Measurements from ENCODE around the gene SNED1. TPM values are rescaled to one million over a fixed set of nuclear protein-coding genes. Genes with fewer than 3 reads are reported as not detected.
"Not testable (repeated sequence)": the region's sequence is repeated elsewhere in the genome, so short reads cannot be mapped to it uniquely, and the experiment has no call there.

The SNED1 gene
- total RNA-seq, 1 donor from 2014 or later: 3.9 TPM

DNA sequence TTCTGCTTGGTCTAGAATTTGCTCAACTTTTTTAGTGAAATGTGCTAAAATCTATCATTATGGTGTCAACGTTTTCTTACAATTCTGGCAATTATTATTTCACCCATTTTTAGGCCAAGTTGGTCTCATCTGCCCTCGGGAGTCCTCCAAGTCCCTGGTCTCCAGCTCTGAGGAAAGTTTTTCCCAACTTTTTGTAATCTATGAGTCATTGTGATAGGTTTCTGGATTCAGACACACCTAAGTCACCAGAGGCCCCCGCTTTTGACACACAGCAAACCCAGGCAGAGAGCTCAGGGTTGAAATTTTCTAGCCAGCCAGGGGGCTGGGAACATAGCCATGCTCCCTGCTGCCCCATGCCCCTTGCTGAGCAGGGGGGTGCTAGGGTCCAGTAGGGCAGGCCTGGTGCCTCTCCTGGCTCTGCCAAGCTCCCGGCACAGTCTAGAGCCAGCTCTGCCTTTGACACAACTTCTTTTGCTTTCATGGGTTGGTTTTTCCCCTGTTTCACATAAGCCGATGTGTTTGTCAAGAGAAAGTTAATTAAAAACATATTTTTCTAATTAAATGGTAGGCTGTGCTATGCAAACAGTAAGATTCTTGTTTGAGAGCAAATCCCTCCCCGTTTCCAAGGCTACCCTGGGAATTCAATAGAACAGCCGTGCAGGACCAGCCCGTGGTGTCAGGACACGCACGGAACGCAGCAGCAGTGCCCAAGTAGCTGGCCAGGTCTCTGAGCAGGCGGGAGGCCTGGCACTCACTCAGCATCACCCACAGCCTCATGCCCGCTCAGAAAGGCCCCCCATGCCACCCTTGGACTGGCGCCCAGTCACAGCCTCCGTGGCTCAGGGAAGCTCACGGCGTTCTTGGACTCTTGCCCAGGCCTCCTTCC lies 25.5 kb upstream of the SNED1 start:
- peak; percentile 38 for ATAC-seq

- peak; percentile 13 for ATAC-seq
Measured at GRCh38 chr2:240974771-240975572, 23.4 kb upstream of the SNED1 start.

GRCh38 chr2:240975903-240976302 lies 22.5 kb upstream of the SNED1 start:
- ATAC-seq: not testable (repeated sequence)

DNA sequence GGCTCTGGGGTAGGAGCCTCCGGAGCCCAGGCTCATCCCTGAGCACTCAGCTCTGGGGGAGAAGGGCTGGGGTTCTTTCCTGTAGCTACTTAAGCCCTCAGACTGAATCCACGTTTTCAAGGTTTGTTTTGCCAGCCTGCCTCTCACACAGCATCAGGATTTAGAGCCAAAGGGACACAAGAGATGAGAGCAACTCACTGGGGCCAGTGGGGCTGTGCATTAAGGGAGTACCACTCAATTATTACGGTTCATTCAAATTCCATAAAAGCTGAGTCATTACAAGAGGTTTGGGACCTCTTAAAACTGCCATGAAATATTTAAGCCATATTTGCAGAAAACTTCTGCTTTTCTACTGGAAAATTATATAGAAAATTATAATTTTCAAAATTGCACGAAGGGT lies 17.1 kb upstream of the SNED1 start:
- ATAC-seq: no peak

- no peak for ATAC-seq
Measured at GRCh38 chr2:240981871-240982800, 16.3 kb upstream of the SNED1 start.

- peak; percentile 10 for ATAC-seq
Measured at GRCh38 chr2:240982821-240983281, 15.6 kb upstream of the SNED1 start.

DNA sequence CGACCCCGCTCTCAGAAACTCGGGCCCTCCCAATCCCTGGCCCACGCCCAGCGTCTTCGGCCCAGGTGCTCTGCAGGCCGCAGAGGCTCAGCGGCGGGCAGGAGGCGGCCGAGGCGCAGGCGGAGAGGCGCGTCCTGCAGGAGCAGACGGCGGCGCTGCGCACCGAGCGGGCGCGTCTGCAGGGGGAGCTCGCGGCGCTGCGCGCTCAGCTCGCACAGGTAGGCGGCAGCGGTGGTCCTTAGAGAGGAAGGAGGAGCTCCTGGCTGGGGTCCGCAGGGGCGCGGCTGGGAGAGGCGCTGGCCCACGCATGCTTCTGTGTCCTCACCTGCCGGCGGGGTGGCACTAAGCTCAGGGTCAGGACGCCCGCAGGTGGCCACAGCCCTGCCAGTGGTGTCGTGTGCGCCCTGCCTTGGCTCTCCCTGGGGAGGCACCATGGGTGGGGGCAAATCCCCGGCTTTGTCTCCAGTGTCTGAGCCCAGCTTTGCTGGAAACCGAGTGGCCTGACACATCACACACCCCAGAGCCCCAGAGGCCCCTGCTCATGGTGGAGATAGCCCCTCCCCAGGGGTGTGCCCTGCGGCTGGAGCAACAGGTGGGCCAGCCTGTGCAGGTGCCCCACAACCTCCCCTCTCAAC lies 14.9 kb upstream of the SNED1 start:
- peak; percentile 71 for ATAC-seq

DNA sequence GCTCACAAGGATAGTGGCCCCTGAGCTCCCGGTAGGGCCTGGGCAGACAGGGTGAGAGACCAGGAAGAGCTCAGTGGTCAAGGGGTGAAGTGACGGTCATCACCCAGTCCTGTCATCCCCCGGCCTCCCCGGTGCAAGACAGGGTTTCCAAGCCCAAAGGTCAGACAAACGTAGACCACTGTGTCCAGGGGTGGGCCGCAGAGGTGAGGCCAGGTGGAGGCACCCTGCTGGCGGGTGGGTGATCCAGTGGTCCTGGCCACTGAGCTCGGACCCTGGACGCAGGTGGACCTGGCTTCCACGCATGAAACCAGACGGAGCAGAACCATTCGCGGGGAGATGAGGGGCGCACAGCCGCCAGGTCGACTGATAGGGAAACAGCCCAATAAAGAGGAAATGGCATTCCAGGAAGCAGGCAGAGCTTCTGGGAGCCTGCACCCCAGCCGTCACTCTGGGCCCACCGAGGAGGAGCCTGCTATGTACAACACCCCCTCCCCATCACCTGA lies 14.4 kb upstream of the SNED1 start:
- no peak for ATAC-seq

DNA sequence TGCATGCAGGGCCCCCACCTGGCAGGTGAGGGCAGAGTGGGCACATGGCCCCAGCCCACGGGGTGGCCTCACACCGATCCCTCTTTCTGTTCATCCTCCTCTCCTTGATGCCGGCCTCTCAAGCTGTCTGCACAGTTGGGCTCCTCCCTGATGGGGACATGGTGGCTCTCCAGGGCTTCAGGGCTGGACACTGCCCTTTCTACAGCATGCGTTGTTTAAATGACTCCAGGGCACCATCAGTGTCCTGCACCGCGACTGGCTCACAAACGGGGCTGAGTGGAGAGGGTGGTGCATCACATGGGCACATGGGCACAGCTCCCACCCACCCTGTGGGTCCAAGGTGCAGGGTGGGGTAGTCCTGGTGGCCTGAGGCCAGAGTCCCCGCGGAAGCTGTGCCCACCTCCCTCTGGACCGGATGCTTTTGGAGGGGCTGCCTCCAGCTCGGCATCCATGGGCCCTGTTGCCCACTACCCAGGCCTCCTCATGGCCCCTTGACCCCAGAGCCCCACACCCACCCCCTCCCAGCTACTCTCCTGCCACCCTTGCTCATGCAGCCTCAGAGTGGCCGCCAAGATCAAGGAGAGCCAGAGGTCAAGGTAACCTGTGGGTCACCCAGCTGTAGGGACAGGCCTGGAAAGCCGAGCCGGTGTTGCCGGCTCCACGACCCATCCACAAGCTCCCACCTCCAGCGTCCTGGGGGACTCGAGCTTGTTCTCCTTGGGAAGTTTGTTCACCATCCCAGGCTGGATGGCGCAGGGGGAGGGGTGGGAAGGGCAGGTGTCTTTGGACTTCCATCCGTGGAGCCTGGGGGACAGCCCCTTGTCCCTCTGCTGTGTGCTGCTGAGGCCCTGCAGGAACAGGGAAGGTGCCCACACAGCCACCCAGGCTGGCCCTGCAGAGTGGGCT lies 12.3 kb upstream of the SNED1 start:
- ATAC-seq: no peak

DNA sequence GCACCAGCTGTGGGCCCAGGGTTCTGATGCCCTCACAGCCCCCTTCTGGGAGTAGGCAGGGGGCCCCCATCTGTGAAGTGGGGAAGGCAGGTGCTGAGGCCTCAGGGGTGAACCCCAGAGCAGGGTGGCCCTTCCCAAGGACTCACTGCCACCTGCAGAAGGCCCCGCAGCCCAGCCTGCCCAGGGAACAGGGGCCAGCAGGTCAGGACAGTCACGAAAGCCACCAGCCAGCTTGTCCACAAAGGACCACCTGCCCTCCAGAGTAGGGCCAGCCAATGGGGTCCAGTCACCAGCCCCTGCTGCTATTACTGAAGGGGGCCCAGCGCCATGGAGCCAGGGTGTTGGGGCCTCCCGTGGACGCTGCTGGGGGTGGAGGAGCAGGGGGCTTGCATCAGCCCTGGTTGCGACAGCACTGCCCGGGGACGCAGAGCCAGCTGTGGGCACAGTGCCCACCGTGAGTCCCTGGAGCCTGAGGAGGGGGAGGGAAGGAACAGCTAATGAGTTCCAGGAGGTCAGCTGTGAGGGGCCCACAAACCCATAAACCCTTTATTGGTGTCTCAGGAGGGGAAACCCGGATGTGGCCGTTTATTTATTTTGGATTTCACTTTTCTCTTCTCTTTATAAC lies 11.5 kb upstream of the SNED1 start:
- ATAC-seq: no peak

- no peak for ATAC-seq
Measured at GRCh38 chr2:240987588-240987987, 10.8 kb upstream of the SNED1 start.

- ATAC-seq: no peak
Measured at GRCh38 chr2:240988146-240988545, 10.3 kb upstream of the SNED1 start.

- no peak for ATAC-seq
Measured at GRCh38 chr2:240988571-240989271, 9.7 kb upstream of the SNED1 start.

- ATAC-seq: peak; percentile 35
Measured at GRCh38 chr2:240989451-240990265, 8.8 kb upstream of the SNED1 start.

GRCh38 chr2:240990266-240990529 lies 8.2 kb upstream of the SNED1 start:
- ATAC-seq: peak; percentile 52

DNA sequence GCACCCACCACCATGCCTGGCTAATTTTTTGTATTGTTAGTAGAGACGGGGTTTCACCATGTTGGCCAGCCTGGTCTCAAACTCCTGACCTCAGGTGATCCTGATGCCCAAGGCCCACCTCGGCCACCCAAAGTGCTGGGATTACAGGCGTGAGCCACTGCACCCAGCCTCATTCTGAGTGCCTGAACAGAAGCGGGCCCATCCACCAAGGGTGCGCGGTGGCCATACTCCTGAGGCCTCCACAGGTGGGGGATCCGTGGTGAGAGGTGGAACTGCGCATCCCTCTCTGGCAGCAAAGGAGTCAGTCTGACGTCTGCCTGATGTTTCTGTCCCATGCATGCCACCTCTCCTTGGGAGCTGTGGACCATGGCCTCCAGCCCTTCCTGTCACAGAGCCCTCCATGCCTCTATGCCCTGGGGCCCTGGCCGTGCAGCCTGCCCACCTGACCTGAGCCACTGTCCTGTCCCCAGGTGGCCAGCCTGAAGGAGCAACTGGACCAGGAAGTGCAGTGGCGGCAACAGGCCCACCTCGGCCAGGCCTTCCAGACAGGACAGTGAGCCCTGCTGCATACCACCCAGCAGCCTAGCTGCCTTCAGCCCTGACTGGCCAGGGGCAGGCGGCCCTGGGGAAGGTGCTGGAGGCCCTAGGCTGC lies 7.6 kb upstream of the SNED1 start:
- ATAC-seq: no peak

- peak; percentile 79 for ATAC-seq
Measured at GRCh38 chr2:240991378-240992263, 6.8 kb upstream of the SNED1 start.

Data from esophagus mucosa (tissue), 1 donor.